Kidney (tissue), 14 donors: ENCODE results near the gene HRCT1. TPM values are rescaled to one million over a fixed set of nuclear protein-coding genes. Genes with fewer than 3 reads are reported as not detected.

Experiments
- DNase-seq, 5 donors: peaks; one replicate each; pipeline ENCODE4 v3.0.0-alpha.2; 2013 to 2020
- FAIRE-seq: peaks from 2 replicates; lab custom pipeline; 2012; peaks lifted over from hg19 to GRCh38; lab: Jason Lieb, UNC
- H3K27ac ChIP-seq, 2 donors: one replicate each; pipeline ENCODE4 v1.7.0; 2013; ENCODE audit warnings: low read depth in 2 of 2, low read length in 2 of 2, inconsistent platforms in 1 of 2
- H3K27me3 ChIP-seq: one replicate; pipeline ENCODE4 v1.7.1; 2013; ENCODE audit warnings: low read length, inconsistent platforms; ENCODE audit not compliant: control insufficient read depth, insufficient read depth
- H3K36me3 ChIP-seq, 3 donors: one replicate each; pipeline versions ENCODE4 v1.7.0 to v1.7.1; 2013; ENCODE audit warnings: low read length in 3 of 3, control low read depth in 1 of 3, inconsistent platforms in 1 of 3; ENCODE audit not compliant: insufficient read depth in 3 of 3, control insufficient read depth in 2 of 3
- H3K4me1 ChIP-seq, 3 donors: one replicate each; pipeline versions ENCODE4 v1.7.0 to v1.7.1; 2013; ENCODE audit warnings: low read length in 3 of 3, inconsistent platforms in 1 of 3, low read depth in 1 of 3; ENCODE audit not compliant: control insufficient read depth in 2 of 3, insufficient read depth in 2 of 3
- H3K4me3 ChIP-seq, 3 donors: one replicate each; pipeline versions ENCODE4 v1.7.0 to v1.8.1; 2013; ENCODE audit warnings: low read length in 3 of 3, control low read depth in 1 of 3, inconsistent platforms in 1 of 3
- H3K9ac ChIP-seq, 3 donors: one replicate each; pipeline versions ENCODE4 v1.7.0 to v1.7.1; 2013; ENCODE audit warnings: low read length in 3 of 3, control low read depth in 1 of 3, inconsistent platforms in 1 of 3
- H3K9me3 ChIP-seq, 3 donors: one replicate each; pipeline versions ENCODE4 v1.7.0 to v1.7.1; 2013; ENCODE audit warnings: low read length in 3 of 3, control low read depth in 1 of 3, inconsistent platforms in 1 of 3; ENCODE audit not compliant: control insufficient read depth in 2 of 3, insufficient read depth in 1 of 3
- CTCF ChIP-seq: IDR thresholded peaks from 3 replicates; pipeline ENCODE4 v1.5.1; 2012; ENCODE audit warnings: mild to moderate bottlenecking, moderate library complexity, borderline replicate concordance; ENCODE audit not compliant: insufficient read depth; ENCODE audit errors: extremely low read depth
- intact Hi-C: fragments of 100-400 bp; cut with DNase I; formaldehyde crosslinking; loops from one replicate; pipeline ENCODE4 v1.11.1; 2022
- polyA plus RNA-seq: library from polyadenylated mRNA; stranded (reverse); fragments of 350-450 nt; fragmentation: Illumina TruSeq; extraction: RNeasy Lipid Tissue Mini Kit (QIAGEN cat#74804); gene quantifications from one replicate; pipeline ENCODE4 v1.2.3, GENCODE V29; 2014; ENCODE audit warnings: low read depth, low replicate concordance; ENCODE audit not compliant: insufficient read depth
- total RNA-seq: library from RNA; stranded (reverse); fragmentation: NEBNext Ultra II Directional; extraction: Animal tissue kit (Norgen Biotek cat#: 25700); gene quantifications from one replicate; pipeline ENCODE4 v1.2.1, GENCODE V29; 2021
- donor health status: control.
- donor health status: control.
- donor health status: control.
- donor health status: control.
- donor health status: control.
- donor health status: DM: yes; HTN: yes; CAD: no.
- donor health status: Normal renal cell carcinoma (clear cell type).

Gene HRCT1
- total and polyA plus RNA-seq, 2 donors from 2014 or later: 13.3 to 51.2 TPM

GRCh38 chr9:35914301-35914807 is 8.4 kb downstream of the HRCT1 start:
- no peak for TF ChIP-seq CTCF
- peak; percentile 65 for FAIRE-seq
- intact Hi-C loops: no loop called here

GRCh38 chr9:35915681-35916294 is 9.8 kb downstream of the HRCT1 start:
- FAIRE-seq: no peak
- Histone ChIP-seq H3K27me3 (no peaks in the 10 kb centered on the region), H3K36me3 (peaks cover 0 to 4% (median 0%) of the 10 kb centered on the region in 3 donors), H3K9ac (peak overlapping the region in 1 of 3 donors; percentile 6), H3K9me3 (peaks cover 0 to 4% (median 0%) of the 10 kb centered on the region in 3 donors), H3K4me3 (no peak overlapping the region), H3K4me1 (peaks cover 0 to 34% (median 22%) of the 10 kb centered on the region in 3 donors), H3K27ac (peak overlapping the region; percentile 51 to 79)
- DNase-seq: peak in 1 of 5 donors; percentile 61
- intact Hi-C loops: no loop called here
- no peak for TF ChIP-seq CTCF

More at GRCh38 chr9:35914301-35914807, 8.4 kb downstream of the HRCT1 start:
- Histone ChIP-seq H3K27ac (peak overlapping the region in 1 of 2 donors; percentile 2), H3K9me3 (peaks cover 0 to 4% (median 0%) of the 10 kb centered on the region in 3 donors), H3K36me3 (peaks cover 0 to 4% (median 0%) of the 10 kb centered on the region in 3 donors), H3K4me1 (peaks cover 0 to 40% (median 10%) of the 10 kb centered on the region in 3 donors), H3K27me3 (no peaks in the 10 kb centered on the region), H3K9ac (no peak overlapping the region), H3K4me3 (peak overlapping the region in 1 of 3 donors; percentile 42)
- peak; percentile 46 to 80 (median 65) for DNase-seq

- DNase-seq (no peak), FAIRE-seq (no peak)
- H3K4me3 ChIP-seq: no peak overlapping the region
- H3K27ac ChIP-seq: peak overlapping the region in 1 of 2 donors; percentile 63
- H3K36me3 ChIP-seq: peaks cover 0 to 4% (median 0%) of the 10 kb centered on the region in 3 donors
- peaks cover 0 to 4% (median 0%) of the 10 kb centered on the region in 3 donors for H3K9me3 ChIP-seq
- TF ChIP-seq CTCF: no peak
- H3K4me1 ChIP-seq: peaks cover 0 to 32% (median 26%) of the 10 kb centered on the region in 3 donors
- no peaks in the 10 kb centered on the region for H3K27me3 ChIP-seq
- H3K9ac ChIP-seq: no peak overlapping the region
- intact Hi-C loops: no loop called here
Observed at GRCh38 chr9:35917261-35917660, 11.3 kb downstream of the HRCT1 start.
